Measurements from ENCODE around the gene MINAR1.

MINAR1 gene

GRCh38 chr15:79432345-79433275 is 474 bp downstream of the MINAR1 start:
- Histone ChIP-seq H3K27ac (ENCODE audit: low read depth, low read length) (no peak overlapping the region), H3K4me1 (ENCODE audit: control insufficient read depth, insufficient read depth, low read length) (peaks cover 23% of the 10 kb centered on the region), H3K4me3 (ENCODE audit: low read depth, low read length) (peak overlapping the region; percentile 65), H3K36me3 (ENCODE audit: control insufficient read depth, insufficient read depth, low read length) (no peaks in the 10 kb centered on the region), H3K9ac (ENCODE audit: low read depth, low read length) (no peak overlapping the region), H3K27me3 (ENCODE audit: control insufficient read depth, insufficient read depth, low read length) (peaks cover 88% of the 10 kb centered on the region), H3K9me3 (ENCODE audit: control insufficient read depth, insufficient read depth, low read length) (no peaks in the 10 kb centered on the region)

- H3K27me3 ChIP-seq (ENCODE audit: control insufficient read depth, insufficient read depth, low read length): peaks cover 83% of the 10 kb centered on the region
- peak overlapping the region; percentile 65 for H3K4me3 ChIP-seq (ENCODE audit: low read depth, low read length)
Measured at GRCh38 chr15:79433276-79433990, 1.3 kb downstream of the MINAR1 start.

GRCh38 chr15:79434361-79434760 is 2.2 kb downstream of the MINAR1 start:
- no peak overlapping the region for H3K27ac ChIP-seq (ENCODE audit: low read depth, low read length)
- no peaks in the 10 kb centered on the region for H3K36me3 ChIP-seq (ENCODE audit: control insufficient read depth, insufficient read depth, low read length)
- peaks cover 23% of the 10 kb centered on the region for H3K4me1 ChIP-seq (ENCODE audit: control insufficient read depth, insufficient read depth, low read length)
- no peak overlapping the region for H3K9ac ChIP-seq (ENCODE audit: low read depth, low read length)
- no peak overlapping the region for H3K4me3 ChIP-seq (ENCODE audit: low read depth, low read length)
- H3K27me3 ChIP-seq (ENCODE audit: control insufficient read depth, insufficient read depth, low read length): peaks cover 73% of the 10 kb centered on the region
- H3K9me3 ChIP-seq (ENCODE audit: control insufficient read depth, insufficient read depth, low read length): no peaks in the 10 kb centered on the region

More at GRCh38 chr15:79433276-79433990, 1.3 kb downstream of the MINAR1 start:
- Histone ChIP-seq H3K9ac (ENCODE audit: low read depth, low read length) (no peak overlapping the region), H3K36me3 (ENCODE audit: control insufficient read depth, insufficient read depth, low read length) (no peaks in the 10 kb centered on the region), H3K9me3 (ENCODE audit: control insufficient read depth, insufficient read depth, low read length) (no peaks in the 10 kb centered on the region), H3K4me1 (ENCODE audit: control insufficient read depth, insufficient read depth, low read length) (peaks cover 23% of the 10 kb centered on the region), H3K27ac (ENCODE audit: low read depth, low read length) (no peak overlapping the region)

GRCh38 chr15:79436037-79436780 is 4.1 kb downstream of the MINAR1 start:
- Histone ChIP-seq H3K36me3 (ENCODE audit: control insufficient read depth, insufficient read depth, low read length) (no peaks in the 10 kb centered on the region), H3K9ac (ENCODE audit: low read depth, low read length) (no peak overlapping the region), H3K27me3 (ENCODE audit: control insufficient read depth, insufficient read depth, low read length) (peaks cover 55% of the 10 kb centered on the region), H3K9me3 (ENCODE audit: control insufficient read depth, insufficient read depth, low read length) (no peaks in the 10 kb centered on the region), H3K4me1 (ENCODE audit: control insufficient read depth, insufficient read depth, low read length) (peaks cover 15% of the 10 kb centered on the region; the same call in 1 of the 2 replicates), H3K4me3 (ENCODE audit: low read depth, low read length) (no peak overlapping the region), H3K27ac (ENCODE audit: low read depth, low read length) (no peak overlapping the region)

DNA sequence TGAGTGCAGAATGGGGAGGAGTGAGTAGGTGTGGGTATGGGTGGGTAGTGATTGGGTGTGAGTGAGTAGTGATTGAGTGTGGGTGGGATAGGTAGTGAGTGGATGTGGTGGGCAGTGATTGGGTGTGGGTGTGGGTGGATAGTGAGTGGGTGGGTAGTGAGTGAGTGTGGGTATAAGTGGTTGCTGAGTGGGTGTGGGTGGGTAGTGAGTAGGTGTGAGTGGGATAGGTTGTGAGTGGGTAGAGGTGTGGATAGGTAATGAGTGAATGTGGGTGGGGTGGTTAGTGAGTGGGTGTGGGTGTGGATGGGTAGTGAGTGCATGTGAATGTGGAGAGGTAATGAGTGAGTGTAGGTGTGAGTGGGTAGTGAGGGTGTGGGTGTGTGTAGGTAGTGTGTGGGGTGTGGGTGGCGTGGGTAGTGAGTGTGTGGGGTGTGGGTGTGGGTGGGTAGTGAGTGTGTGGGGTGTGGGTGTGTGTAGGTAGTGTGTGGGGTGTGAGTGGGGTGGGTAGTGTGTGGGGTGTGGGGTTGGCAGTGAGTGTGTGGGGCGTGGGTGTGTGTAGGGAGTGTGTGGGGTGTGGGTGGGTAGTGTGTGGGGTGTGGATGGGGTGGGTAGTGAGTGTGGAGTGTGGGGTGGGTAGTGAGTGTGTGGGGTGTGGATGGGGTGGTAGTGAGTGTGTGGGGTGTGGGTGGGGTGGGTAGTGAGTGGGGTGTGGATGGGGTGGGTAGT is 5.3 kb downstream of the MINAR1 start:
- H3K4me3 ChIP-seq (ENCODE audit: low read depth, low read length): no peak overlapping the region
- H3K9ac ChIP-seq (ENCODE audit: low read depth, low read length): no peak overlapping the region
- H3K36me3 ChIP-seq (ENCODE audit: control insufficient read depth, insufficient read depth, low read length): no peaks in the 10 kb centered on the region
- H3K27me3 ChIP-seq (ENCODE audit: control insufficient read depth, insufficient read depth, low read length): peaks cover 43% of the 10 kb centered on the region
- peaks cover 12% of the 10 kb centered on the region; the same call in 1 of the 2 replicates for H3K4me1 ChIP-seq (ENCODE audit: control insufficient read depth, insufficient read depth, low read length)
- no peaks in the 10 kb centered on the region for H3K9me3 ChIP-seq (ENCODE audit: control insufficient read depth, insufficient read depth, low read length)
- H3K27ac ChIP-seq (ENCODE audit: low read depth, low read length): no peak overlapping the region

GRCh38 chr15:79439236-79439635 is 7.1 kb downstream of the MINAR1 start:
- Histone ChIP-seq H3K9ac (ENCODE audit: low read depth, low read length) (no peak overlapping the region), H3K4me1 (ENCODE audit: control insufficient read depth, insufficient read depth, low read length) (peaks cover 3% of the 10 kb centered on the region; the same call in 1 of the 2 replicates), H3K9me3 (ENCODE audit: control insufficient read depth, insufficient read depth, low read length) (no peaks in the 10 kb centered on the region), H3K27me3 (ENCODE audit: control insufficient read depth, insufficient read depth, low read length) (peaks cover 25% of the 10 kb centered on the region), H3K27ac (ENCODE audit: low read depth, low read length) (no peak overlapping the region), H3K4me3 (ENCODE audit: low read depth, low read length) (no peak overlapping the region), H3K36me3 (ENCODE audit: control insufficient read depth, insufficient read depth, low read length) (no peaks in the 10 kb centered on the region)

DNA sequence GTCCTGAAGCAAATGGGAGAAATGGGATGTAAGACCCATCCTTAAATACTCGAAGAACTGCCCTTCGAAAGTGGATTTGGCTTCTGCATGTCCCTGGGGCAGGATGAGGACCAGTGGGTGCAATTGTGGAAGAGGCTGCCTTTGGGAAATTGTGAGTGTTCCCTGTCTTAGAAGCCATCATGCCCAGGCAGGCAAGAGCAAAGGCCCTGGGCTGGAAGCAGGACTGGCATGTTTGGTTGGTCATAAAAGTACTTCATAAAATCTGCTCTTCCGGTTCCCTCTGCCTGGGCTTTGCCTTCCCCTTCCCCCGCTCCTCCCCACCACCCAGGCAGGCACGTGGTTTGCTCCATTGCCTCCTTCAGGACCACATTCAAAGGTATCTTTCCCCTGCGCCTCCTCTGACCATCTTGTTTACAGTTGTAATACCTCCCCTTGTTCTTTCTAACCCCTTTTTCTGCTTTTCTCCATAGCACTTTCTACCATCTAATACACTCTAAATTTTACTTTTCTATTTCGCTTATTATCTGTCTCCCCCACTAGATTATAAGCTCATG is 8.3 kb downstream of the MINAR1 start:
- no peak overlapping the region for H3K9ac ChIP-seq (ENCODE audit: low read depth, low read length)
- no peaks in the 10 kb centered on the region for H3K36me3 ChIP-seq (ENCODE audit: control insufficient read depth, insufficient read depth, low read length)
- H3K27ac ChIP-seq (ENCODE audit: low read depth, low read length): no peak overlapping the region
- peaks cover 3% of the 10 kb centered on the region; the same call in 1 of the 2 replicates for H3K4me1 ChIP-seq (ENCODE audit: control insufficient read depth, insufficient read depth, low read length)
- peaks cover 15% of the 10 kb centered on the region for H3K27me3 ChIP-seq (ENCODE audit: control insufficient read depth, insufficient read depth, low read length)
- H3K9me3 ChIP-seq (ENCODE audit: control insufficient read depth, insufficient read depth, low read length): no peaks in the 10 kb centered on the region
- H3K4me3 ChIP-seq (ENCODE audit: low read depth, low read length): no peak overlapping the region

GRCh38 chr15:79442911-79443310 is 10.8 kb downstream of the MINAR1 start:
- Histone ChIP-seq H3K27ac (ENCODE audit: low read depth, low read length) (no peak overlapping the region), H3K9me3 (ENCODE audit: control insufficient read depth, insufficient read depth, low read length) (no peaks in the 10 kb centered on the region), H3K4me3 (ENCODE audit: low read depth, low read length) (no peak overlapping the region)

GRCh38 chr15:79447060-79447459 is 14.9 kb downstream of the MINAR1 start:
- no peak overlapping the region for H3K27ac ChIP-seq (ENCODE audit: low read depth, low read length)
- H3K36me3 ChIP-seq (ENCODE audit: control insufficient read depth, insufficient read depth, low read length): no peaks in the 10 kb centered on the region

More at GRCh38 chr15:79442911-79443310, 10.8 kb downstream of the MINAR1 start:
- Histone ChIP-seq H3K27me3 (ENCODE audit: control insufficient read depth, insufficient read depth, low read length) (no peaks in the 10 kb centered on the region), H3K4me1 (ENCODE audit: control insufficient read depth, insufficient read depth, low read length) (peaks cover 3% of the 10 kb centered on the region; the same call in 1 of the 2 replicates), H3K36me3 (ENCODE audit: control insufficient read depth, insufficient read depth, low read length) (no peaks in the 10 kb centered on the region), H3K9ac (ENCODE audit: low read depth, low read length) (no peak overlapping the region)

GRCh38 chr15:79450648-79451047 is 18.5 kb downstream of the MINAR1 start:
- no peaks in the 10 kb centered on the region for H3K4me1 ChIP-seq (ENCODE audit: control insufficient read depth, insufficient read depth, low read length)

More at GRCh38 chr15:79447060-79447459, 14.9 kb downstream of the MINAR1 start:
- Histone ChIP-seq H3K4me3 (ENCODE audit: low read depth, low read length) (no peak overlapping the region), H3K27me3 (ENCODE audit: control insufficient read depth, insufficient read depth, low read length) (no peaks in the 10 kb centered on the region), H3K9ac (ENCODE audit: low read depth, low read length) (no peak overlapping the region), H3K9me3 (ENCODE audit: control insufficient read depth, insufficient read depth, low read length) (no peaks in the 10 kb centered on the region), H3K4me1 (ENCODE audit: control insufficient read depth, insufficient read depth, low read length) (no peaks in the 10 kb centered on the region)

More at GRCh38 chr15:79450648-79451047, 18.5 kb downstream of the MINAR1 start:
- Histone ChIP-seq H3K36me3 (ENCODE audit: control insufficient read depth, insufficient read depth, low read length) (no peaks in the 10 kb centered on the region), H3K9ac (ENCODE audit: low read depth, low read length) (no peak overlapping the region), H3K27me3 (ENCODE audit: control insufficient read depth, insufficient read depth, low read length) (no peaks in the 10 kb centered on the region), H3K4me3 (ENCODE audit: low read depth, low read length) (no peak overlapping the region), H3K9me3 (ENCODE audit: control insufficient read depth, insufficient read depth, low read length) (no peaks in the 10 kb centered on the region), H3K27ac (ENCODE audit: low read depth, low read length) (no peak overlapping the region)

All from HUES48 (cell line).